DMS79 (cell line): ENCODE results near the gene FZD2.
A peak's percentile ranks its signal among the peaks of the same experiment; 100 is the strongest.
"Not testable (repeated sequence)": the region's sequence is repeated elsewhere in the genome, so short reads cannot be mapped to it uniquely, and the experiment has no call there.

Source experiments
- DNase-seq: peaks from one replicate; lab custom pipeline; 2025; lab: John Stamatoyannopoulos, UW

FZD2 gene

GRCh38 chr17:44575403-44575802 lies 18.1 kb downstream of the FZD2 start:
- DNase-seq, result no peak

- DNase-seq, result no peak
Measured at GRCh38 chr17:44578947-44579346, 21.7 kb downstream of the FZD2 start.

- no peak for DNase-seq
Measured at GRCh38 chr17:44581868-44582267, 24.6 kb downstream of the FZD2 start.

GRCh38 chr17:44584443-44584842 lies 27.2 kb downstream of the FZD2 start:
- no peak for DNase-seq

- no peak for DNase-seq
Measured at GRCh38 chr17:44585315-44585714, 28.0 kb downstream of the FZD2 start.

GRCh38 chr17:44587339-44587738 lies 30.1 kb downstream of the FZD2 start:
- no peak for DNase-seq

- no peak for DNase-seq
Measured at GRCh38 chr17:44589316-44590071, 32.2 kb downstream of the FZD2 start.

GRCh38 chr17:44590072-44590462 lies 32.8 kb downstream of the FZD2 start:
- DNase-seq, result not testable (repeated sequence)

- DNase-seq, result not testable (repeated sequence)
Measured at GRCh38 chr17:44590762-44591161, 33.5 kb downstream of the FZD2 start.

- DNase-seq, result no peak
Measured at GRCh38 chr17:44591206-44591605, 33.9 kb downstream of the FZD2 start.

- no peak for DNase-seq
Measured at GRCh38 chr17:44593156-44593555, 35.9 kb downstream of the FZD2 start.

- DNase-seq, result no peak
Measured at GRCh38 chr17:44595216-44595775, 38.0 kb downstream of the FZD2 start.

GRCh38 chr17:44598329-44598728 lies 41.0 kb downstream of the FZD2 start:
- no peak for DNase-seq

- DNase-seq, result no peak
Measured at GRCh38 chr17:44598932-44599297, 41.6 kb downstream of the FZD2 start.

- peak; percentile 31 for DNase-seq
Measured at GRCh38 chr17:44599298-44600175, 42.3 kb downstream of the FZD2 start.

- DNase-seq, result no peak
Measured at GRCh38 chr17:44601539-44601938, 44.3 kb downstream of the FZD2 start.

- no peak for DNase-seq
Measured at GRCh38 chr17:44601973-44602372, 44.7 kb downstream of the FZD2 start.

- DNase-seq, result no peak
Measured at GRCh38 chr17:44602390-44602789, 45.1 kb downstream of the FZD2 start.

GRCh38 chr17:44602970-44603369 lies 45.7 kb downstream of the FZD2 start:
- DNase-seq, result no peak

GRCh38 chr17:44604116-44604761 lies 47.0 kb downstream of the FZD2 start:
- no peak for DNase-seq

- no peak for DNase-seq
Measured at GRCh38 chr17:44604768-44605485, 47.6 kb downstream of the FZD2 start.

- DNase-seq, result no peak
Measured at GRCh38 chr17:44606658-44607057, 49.4 kb downstream of the FZD2 start.
